Esophagus squamous epithelium (tissue), 5 donors: ENCODE measurements around the gene MCM9. TPM values are rescaled to one million over a fixed set of nuclear protein-coding genes. Genes with fewer than 3 reads are reported as not detected.

Source experiments
- DNase-seq: peaks from one replicate; lab custom pipeline; 2025; lab: John Stamatoyannopoulos, UW
- H3K27ac ChIP-seq, 4 donors: fragments of 200-600 bp; sonication (generic); one replicate each; pipeline ENCODE4 v1.5.1; 2016 to 2019; ENCODE audit warnings: mild to moderate bottlenecking in 1 of 4
- H3K27me3 ChIP-seq, 4 donors: fragments of 200-600 bp; sonication (generic); 1 replicate in 3 of 4; 2 replicates in 1 of 4; pipeline versions ENCODE4 v1.5.1 to v1.6.0; 2017 to 2021; ENCODE audit warnings: antibody characterized with exemption in 1 of 4
- H3K36me3 ChIP-seq, 3 donors: fragments of 200-600 bp; sonication (generic); one replicate each; pipeline ENCODE4 v1.5.1; 2016 to 2019
- H3K4me1 ChIP-seq, 3 donors: fragments of 200-600 bp; sonication (generic); one replicate each; pipeline ENCODE4 v1.5.1; 2017 to 2019
- H3K4me3 ChIP-seq, 4 donors: fragments of 200-600 bp; sonication (generic); 1 replicate in 3 of 4; 2 replicates in 1 of 4; pipeline ENCODE4 v1.5.1; 2016 to 2019; ENCODE audit warnings: mild to moderate bottlenecking in 2 of 4, moderate library complexity in 1 of 4
- H3K9me3 ChIP-seq, 3 donors: fragments of 200-600 bp; sonication (generic); one replicate each; pipeline ENCODE4 v1.5.1; 2016 to 2019
- CTCF ChIP-seq, 6 experiments: fragments of 450-650 bp in 4 of 6; fragments of 200-600 bp in 2 of 6; sonication (generic) in 2 of 6; IDR thresholded peaks; one replicate each; pipeline ENCODE4 v1.5.1; 2016 to 2019; ENCODE audit warnings: antibody characterized with exemption in 6 of 6, mild to moderate bottlenecking in 4 of 6, moderate library complexity in 4 of 6
- POLR2A ChIP-seq, 4 donors: fragments of 450-650 bp; IDR thresholded peaks; one replicate each; pipeline ENCODE4 v1.6.1; 2017; ENCODE audit warnings: antibody characterized with exemption in 4 of 4, mild to moderate bottlenecking in 4 of 4, moderate library complexity in 3 of 4
- WGBS, 2 donors: methylation state at CpG; one replicate each; pipeline ENCODE4 v1.1.5; 2018; 5-methylcytosine and 5-hydroxymethylcytosine counted together
- intact Hi-C: fragments of 100-400 bp; cut with DNase I; formaldehyde crosslinking; loops from one replicate; pipeline ENCODE4 v1.15.0; 2022
- total RNA-seq, 4 donors: library from RNA; depleted of rRNA; stranded (reverse); fragments of >200 nt; gene quantifications; one replicate each; pipeline ENCODE4 v1.1.0, GENCODE V29; 2016
- donor health status: DM: yes; HTN: yes; CAD: no.

The MCM9 gene
- total RNA-seq, 4 donors from 2014 or later = 11.1 to 22.3 (median 15.1) TPM

GRCh38 chr6:118903138-118903537 is 31.8 kb downstream of the MCM9 start:
- 32 to 33% methylated on average over 2 of the region's 2 CpGs for WGBS, 2 donors
- intact Hi-C loops = no loop called here
- Histone ChIP-seq H3K27me3 (no peaks in the 10 kb centered on the region), H3K36me3 (peaks cover 0 to 80% (median 0%) of the 10 kb centered on the region in 3 donors), H3K4me1 (peaks cover 0 to 57% (median 8%) of the 10 kb centered on the region in 3 donors), H3K9me3 (no peaks in the 10 kb centered on the region), H3K4me3 (no peak overlapping the region), H3K27ac (no peak overlapping the region)
- TF ChIP-seq POLR2A (IDR thresholded peaks at IDR 0.05) = no peak
- DNase-seq = no peak

- intact Hi-C loops = no loop called here
Measured at GRCh38 chr6:118902726-118903125, 32.2 kb downstream of the MCM9 start.

GRCh38 chr6:118899948-118900347 is 35.0 kb downstream of the MCM9 start:
- H3K4me1 ChIP-seq = peaks cover 0 to 69% (median 11%) of the 10 kb centered on the region in 3 donors
- no peaks in the 10 kb centered on the region for H3K27me3 ChIP-seq
- H3K9me3 ChIP-seq = no peaks in the 10 kb centered on the region
- whole genome bisulfite sequencing, 2 donors = 76 to 81% methylated on average over 6 of the region's 6 CpGs
- H3K4me3 ChIP-seq = no peak overlapping the region
- H3K27ac ChIP-seq = no peak overlapping the region
- peaks cover 0 to 50% (median 0%) of the 10 kb centered on the region in 3 donors for H3K36me3 ChIP-seq
- TF ChIP-seq CTCF (IDR thresholded peaks at IDR 0.05) (no peak), POLR2A (IDR thresholded peaks at IDR 0.05) (no peak)
- no peak for DNase-seq
- intact Hi-C loops = no loop called here

More at GRCh38 chr6:118902726-118903125, 32.2 kb downstream of the MCM9 start:
- no peak overlapping the region for H3K27ac ChIP-seq
- H3K9me3 ChIP-seq = no peaks in the 10 kb centered on the region
- peaks cover 0 to 78% (median 0%) of the 10 kb centered on the region in 3 donors for H3K36me3 ChIP-seq
- no peak for DNase-seq
- H3K27me3 ChIP-seq = no peaks in the 10 kb centered on the region
- H3K4me3 ChIP-seq = no peak overlapping the region
- H3K4me1 ChIP-seq = peaks cover 0 to 60% (median 8%) of the 10 kb centered on the region in 3 donors
- TF ChIP-seq CTCF (IDR thresholded peaks at IDR 0.05) = no peak

DNA sequence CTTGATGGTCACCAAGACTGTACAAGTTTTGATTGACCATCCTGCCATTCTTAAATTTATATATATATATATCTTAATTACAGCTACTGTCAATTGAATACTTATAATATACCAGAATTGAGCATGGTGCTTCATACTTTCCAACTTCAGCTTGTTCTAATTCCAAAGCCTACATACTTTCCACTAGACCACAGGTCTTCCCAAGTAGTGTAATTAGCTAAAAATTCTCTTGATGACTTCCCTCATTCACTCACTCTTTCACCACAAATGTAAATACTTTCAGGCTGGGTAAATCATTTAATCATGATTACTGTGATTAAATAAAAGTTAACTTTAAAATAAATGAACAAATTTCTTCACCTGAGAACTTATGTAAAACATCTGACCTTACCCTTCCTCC is 37.6 kb downstream of the MCM9 start:
- peaks cover 0 to 59% (median 6%) of the 10 kb centered on the region in 3 donors for H3K4me1 ChIP-seq
- TF ChIP-seq CTCF (IDR thresholded peaks at IDR 0.05) (no peak), POLR2A (IDR thresholded peaks at IDR 0.05) (no peak)

DNA sequence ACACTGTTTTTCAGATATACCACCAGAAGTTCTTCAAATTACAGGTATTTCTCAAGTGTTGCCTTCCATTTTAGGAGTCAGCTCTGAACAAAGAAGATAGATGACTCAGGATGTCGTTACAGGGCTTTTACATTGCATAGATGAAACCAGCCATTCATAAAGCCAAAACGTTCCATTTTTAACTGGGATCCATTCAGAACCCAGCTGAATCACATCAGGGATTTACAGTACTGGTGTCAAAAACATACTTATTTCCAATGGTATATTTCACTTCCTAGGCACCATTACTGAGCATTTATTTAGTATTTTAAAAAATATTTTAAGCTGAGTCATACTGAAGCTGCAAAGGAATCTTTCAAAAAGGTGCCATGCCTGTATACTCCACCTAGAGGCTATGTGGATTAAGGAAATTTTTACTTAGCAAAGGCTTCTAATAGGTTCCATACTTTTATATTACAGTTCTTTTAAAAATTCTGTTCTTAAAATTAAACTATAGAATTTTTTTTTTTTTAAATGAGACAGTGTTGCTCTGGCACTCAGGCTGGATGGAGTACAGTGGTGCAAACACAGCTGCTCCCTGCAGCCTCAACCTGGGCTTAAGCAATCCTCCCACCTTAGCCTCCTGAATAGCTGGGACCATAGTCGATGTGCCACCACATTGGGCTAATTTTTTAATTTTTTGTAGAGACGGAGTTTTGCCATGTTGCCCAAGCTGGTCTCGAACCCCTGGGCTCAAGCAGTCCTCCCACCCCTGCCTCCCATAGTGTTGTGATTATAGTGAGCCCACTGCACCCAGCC is 38.4 kb downstream of the MCM9 start:
- intact Hi-C loops = no loop called here
- DNase-seq = no peak
- Histone ChIP-seq H3K4me1 (peaks cover 0 to 63% (median 11%) of the 10 kb centered on the region in 3 donors), H3K9me3 (no peaks in the 10 kb centered on the region), H3K27me3 (no peaks in the 10 kb centered on the region), H3K36me3 (peaks cover 0 to 26% (median 0%) of the 10 kb centered on the region in 3 donors), H3K27ac (peak overlapping the region in 3 of 4 donors; percentile 96 to 98 (median 97)), H3K4me3 (peak overlapping the region in 1 of 4 donors; percentile 16)
- 59 to 61% methylated on average over 5 of the region's 5 CpGs for WGBS, 2 donors
- TF ChIP-seq CTCF (IDR thresholded peaks at IDR 0.05) (peak in 5 of 6 experiments; percentile 6 to 61 (median 38)), POLR2A (IDR thresholded peaks at IDR 0.05) (no peak)

More for the DNA sequence above, 37.6 kb downstream of the MCM9 start:
- DNase-seq = no peak
- Histone ChIP-seq H3K9me3 (no peaks in the 10 kb centered on the region), H3K27ac (peak overlapping the region in 1 of 4 donors; percentile 97), H3K4me3 (no peak overlapping the region), H3K36me3 (peaks cover 0 to 33% (median 0%) of the 10 kb centered on the region in 3 donors), H3K27me3 (no peaks in the 10 kb centered on the region)
- intact Hi-C loops = no loop called here
